K562 (cell line): ENCODE results near the gene CLSTN2. TPM values are rescaled to one million over a fixed set of nuclear protein-coding genes. Genes with fewer than 3 reads are reported as not detected.

ENCODE experiments used
- ATAC-seq: fragments of 200-7000 bp; cut with Tn5 transposase; 3 replicates; pipeline ENCODE4 v1.9.1; 2020; ENCODE audit warnings: moderate library complexity
- BruUV-seq: library from RNA; stranded (reverse); fragments of 400-500 nt; replicated peaks from 2 replicates; lab custom pipeline; 2021; lab: Mats Ljungman, UMichigan
- CTCF ChIA-PET: fragments of 300-600 bp; formaldehyde crosslinking; extraction: SDS; loops from one replicate; lab custom pipeline; 2021; ENCODE audit warnings: low intra/inter-chr PET ratio; lab: Yijun Ruan, JAX
- POLR2A ChIA-PET: fragments of 300-600, 350-650 bp; sonication (Branson Sonifier 250); formaldehyde crosslinking; extraction: SDS; loops from one replicate; lab custom pipeline; 2021; ENCODE audit warnings: antibody characterized with exemption, inconsistent platforms; lab: Yijun Ruan, JAX
- DNase-seq, 4 experiments: peaks; one replicate each; pipeline versions ENCODE4 v3.0.0 to v3.0.0-alpha.2; 2011 to 2018; ENCODE audit warnings: low spot score in 3 of 4, mixed read lengths in 3 of 4; ENCODE audit errors: extremely low read depth in 1 of 4
- FAIRE-seq: peaks from 2 replicates; lab custom pipeline; 2011; peaks lifted over from hg19 to GRCh38; lab: Jason Lieb, UNC
- H2AFZ ChIP-seq: 2 replicates; pipeline ENCODE4 v1.6.0; 2011; ENCODE audit warnings: low read depth, low read length, control low read depth, inconsistent platforms
- H3K27ac ChIP-seq: fragments of 200-600 bp; 3 replicates; pipeline ENCODE4 v1.8.0; 2011; ENCODE audit warnings: low read depth, mild to moderate bottlenecking, control low read depth, inconsistent platforms, low read length, moderate library complexity, mixed read lengths; ENCODE audit errors: extremely low read depth
- H3K27me3 ChIP-seq, 2 experiments: fragments of 300-600 bp in 1 of 2; 2 replicates in 1 of 2; 3 replicates in 1 of 2; pipeline versions ENCODE4 v1.6.0 to v1.8.0; 2011; ENCODE audit warnings: inconsistent platforms in 2 of 2, low read length in 2 of 2, mild to moderate bottlenecking in 1 of 2, mixed read lengths in 1 of 2, moderate library complexity in 1 of 2; ENCODE audit not compliant: control insufficient read depth in 2 of 2, insufficient read depth in 2 of 2
- H3K36me3 ChIP-seq: fragments of 300-600 bp; 3 replicates; pipeline ENCODE4 v1.8.0; 2011; ENCODE audit warnings: mild to moderate bottlenecking, low read length, inconsistent platforms; ENCODE audit not compliant: control insufficient read depth, insufficient read depth
- H3K4me1 ChIP-seq, 2 experiments: fragments of 200-600 bp in 1 of 2; replicated peaks in 1 of 2; 2 replicates in 1 of 2; 3 replicates in 1 of 2; pipeline versions ENCODE4 v1.5.1 to v1.8.0; 2011; ENCODE audit warnings: inconsistent platforms in 2 of 2, low read length in 2 of 2, mild to moderate bottlenecking in 1 of 2, mixed read lengths in 1 of 2, moderate library complexity in 1 of 2; ENCODE audit not compliant: control insufficient read depth in 2 of 2, insufficient read depth in 2 of 2
- H3K4me2 ChIP-seq: 2 replicates; pipeline ENCODE4 v1.6.1; 2011; ENCODE audit warnings: low read length, control low read depth, inconsistent platforms, mixed read lengths; ENCODE audit not compliant: insufficient read depth
- H3K4me3 ChIP-seq: fragments of 200-600 bp; sonication (generic), shearing (Covaris generic); 2 replicates; pipeline ENCODE4 v1.5.1; 2016; ENCODE audit warnings: control low read depth, inconsistent platforms
- H3K79me2 ChIP-seq: fragments of 200-600 bp; 3 replicates; pipeline ENCODE4 v1.8.0; 2011; ENCODE audit warnings: low read length, inconsistent platforms; ENCODE audit not compliant: control insufficient read depth, insufficient read depth
- H3K9ac ChIP-seq, 2 experiments: 2 replicates each; pipeline versions ENCODE4 v1.6.0 to v1.6.1; 2011; ENCODE audit warnings: low read depth in 2 of 2, low read length in 2 of 2, control low read depth in 1 of 2, inconsistent platforms in 1 of 2, mild to moderate bottlenecking in 1 of 2, mixed read lengths in 1 of 2; ENCODE audit not compliant: insufficient read depth in 1 of 2
- H3K9me1 ChIP-seq: one replicate; pipeline ENCODE4 v1.6.0; 2011; ENCODE audit warnings: inconsistent platforms, mild to moderate bottlenecking, low read length, moderate library complexity; ENCODE audit not compliant: control insufficient read depth, insufficient read depth
- H3K9me3 ChIP-seq: replicated peaks from 2 replicates; pipeline ENCODE4 v1.5.1; 2011; ENCODE audit warnings: low read depth, low read length, inconsistent platforms; ENCODE audit not compliant: control insufficient read depth, insufficient read depth
- H4K20me1 ChIP-seq: replicated peaks from 2 replicates; pipeline ENCODE4 v1.6.1; 2011; ENCODE audit warnings: low read length, inconsistent platforms, mixed read lengths; ENCODE audit not compliant: control insufficient read depth, insufficient read depth
- ATF1 ChIP-seq, 2 experiments: fragments of 450-650 bp in 1 of 2; IDR thresholded peaks; 2 replicates each; pipeline ENCODE4 v1.6.1; 2016; ENCODE audit warnings: missing compliant biosample characterization in 1 of 2, missing genetic modification characterization in 1 of 2
- CTBP1 ChIP-seq: fragments of 450-650 bp; IDR thresholded peaks from 2 replicates; pipeline ENCODE4 v1.6.1; 2016; ENCODE audit warnings: borderline replicate concordance
- NEUROD1 ChIP-seq: fragments of 150-350 bp; IDR thresholded peaks from 2 replicates; pipeline ENCODE4 v1.6.1; 2014; ENCODE audit warnings: borderline replicate concordance, low read length, low read depth; ENCODE audit not compliant: partially characterized antibody
- ZBTB34 ChIP-seq: fragments of 250-450 bp; sonication (Bioruptor Pico); IDR thresholded peaks from 2 replicates; pipeline ENCODE4 v1.8.0; 2021; ENCODE audit warnings: mild to moderate bottlenecking, moderate library complexity
- ZNF232 ChIP-seq: sonication (generic); formaldehyde crosslinking; IDR thresholded peaks from 2 replicates; pipeline ENCODE4 v1.8.0; 2022; ENCODE audit warnings: mild to moderate bottlenecking, missing genetic modification reagents
- ZNF311 ChIP-seq: fragments of 250-450 bp; sonication (Bioruptor Pico); IDR thresholded peaks from 2 replicates; pipeline ENCODE4 v1.4.0; 2020; ENCODE audit warnings: mild to moderate bottlenecking, moderate library complexity
- WGBS: fragments of 100-300 bp; shearing (Covaris generic); methylation state at CpG from one replicate; pipeline ENCODE4 v1.1.6; 2016; ENCODE audit warnings: low coverage, mixed read lengths; ENCODE audit not compliant: insufficient coverage; ENCODE audit errors: missing lambda C conversion rate; 5-methylcytosine and 5-hydroxymethylcytosine counted together
- in situ Hi-C: fragments of 300-500 bp; cut with MboI; formaldehyde crosslinking; loops from 4 replicates; pipeline ENCODE4 v1.15.0; 2018; ENCODE audit warnings: inconsistent platforms, mixed read lengths
- intact Hi-C: fragments of 100-400 bp; cut with micrococcal nuclease; formaldehyde crosslinking; loops from 2 replicates; pipeline ENCODE4 v1.14.2; 2022
- polyA plus RNA-seq, 8 experiments: library from polyadenylated mRNA; depleted of rRNA in 4 of 8; stranded (reverse) in 5 of 8; unstranded in 3 of 8; fragments of >200 nt; fragmentation: Nextera tagmentation in 2 of 8; fragmentation: Illumina TruSeq in 1 of 8; extraction: Ambion mirVana in 2 of 8; extraction: Trizol in 1 of 8; gene quantifications; 2 replicates each; pipeline versions ENCODE4 v1.2.1 to v1.2.3, GENCODE V29; 2011 to 2014; ENCODE audit warnings: inconsistent platforms in 1 of 8, missing spikeins in 1 of 8
- total RNA-seq, 7 experiments: library from RNA; depleted of rRNA in 6 of 7; stranded (reverse); fragments of >200 nt in 6 of 7; fragmentation: Illumina TruSeq in 2 of 7; extraction: Trizol in 2 of 7; gene quantifications; 2 replicates each; pipeline versions ENCODE4 v1.2.1 to v1.2.3, GENCODE V29; 2011 to 2021; ENCODE audit warnings: low replicate concordance in 1 of 7

Gene CLSTN2
- total and polyA plus RNA-seq, 9 of the 15 experiments (the other 6 are each of a cell fraction or from before 2014, with no cell fraction given): 0.02 to 0.04 (median 0.04) TPM; not detected in 6

GRCh38 chr3:140443073-140443472 is 508.1 kb downstream of the CLSTN2 start:
- Histone ChIP-seq H3K4me3 (no peak overlapping the region), H3K4me2 (no peak overlapping the region), H3K27me3 (no peaks in the 10 kb centered on the region), H3K27ac (no peak overlapping the region), H2AFZ (no peak overlapping the region), H3K36me3 (no peaks in the 10 kb centered on the region), H3K4me1 (no peaks in the 10 kb centered on the region), H4K20me1 (no peaks in the 10 kb centered on the region), H3K79me2 (no peaks in the 10 kb centered on the region), H3K9me1 (no peaks in the 10 kb centered on the region), H3K9me3 (no peaks in the 10 kb centered on the region), H3K9ac (no peak overlapping the region)
- POLR2A ChIA-PET: no interaction called here
- FAIRE-seq (no peak), ATAC-seq (no peak), DNase-seq (no peak)
- CTCF ChIA-PET: no interaction called here
- TF ChIP-seq ATF1 (CRISPR knock-in tag; IDR thresholded peaks at IDR 0.05): no peak
- TF ChIP-seq ATF1 (tag; IDR thresholded peaks at IDR 0.05): no peak
- no peak for TF ChIP-seq ZNF311 (CRISPR knock-in tag)
- TF ChIP-seq NEUROD1: no peak
- TF ChIP-seq ZNF232 (CRISPR knock-in tag): no peak
- TF ChIP-seq ZBTB34: no peak
- TF ChIP-seq CTBP1: no peak
- intact Hi-C loops: no loop called here
- 4% methylated on average over 6 of the region's 7 CpGs for WGBS
- in situ Hi-C loops: no loop called here
- no TSS peak for BruUV-seq
